PC-3 (cell line): ENCODE measurements around the gene LCP1. TPM values are rescaled to one million over a fixed set of nuclear protein-coding genes. Genes with fewer than 3 reads are reported as not detected.
A peak's percentile ranks its signal among the peaks of the same experiment; 100 is the strongest.

Experiments used
- ATAC-seq: fragments of 200-7000 bp; cut with Tn5 transposase; 2 replicates; pipeline ENCODE4 v1.9.1; 2020; ENCODE audit warnings: mild to moderate bottlenecking, moderate library complexity
- BruUV-seq: library from RNA; stranded (reverse); fragments of 400-500 nt; replicated peaks from 2 replicates; lab custom pipeline; 2021; lab: Mats Ljungman, UMichigan
- CTCF ChIA-PET: fragments of 300-600 bp; sonication (Branson Sonifier 250); formaldehyde crosslinking; loops from one replicate; lab custom pipeline; 2022; ENCODE audit warnings: antibody characterized with exemption; lab: Charles Lee
- POLR2A ChIA-PET: fragments of 300-600 bp; sonication (Branson Sonifier 250); formaldehyde crosslinking; loops from one replicate; lab custom pipeline; 2022; ENCODE audit warnings: antibody characterized with exemption; ENCODE audit not compliant: unreplicated experiment; lab: Charles Lee
- DNase-seq: peaks from one replicate; pipeline ENCODE4 v3.0.0-alpha.2; 2015
- H2AFZ ChIP-seq: fragments of 300-600 bp; sonication (generic); 2 replicates; pipeline ENCODE4 v1.6.0; 2016; ENCODE audit warnings: antibody characterized with exemption, low read length
- H3F3A ChIP-seq: fragments of 300-600 bp; sonication (generic); one replicate; pipeline ENCODE4 v1.6.0; 2017; ENCODE audit warnings: antibody characterized with exemption, low read length, control low read depth, mild to moderate bottlenecking; ENCODE audit not compliant: unreplicated experiment
- H3K27ac ChIP-seq: fragments of 300-600 bp; sonication (generic); 2 replicates; pipeline ENCODE4 v1.5.1; 2016; ENCODE audit warnings: mild to moderate bottlenecking, low read length
- H3K27me3 ChIP-seq: fragments of 300-600 bp; sonication (generic); 2 replicates; pipeline ENCODE4 v1.6.1; 2016; ENCODE audit warnings: low read length, mixed read lengths
- H3K36me3 ChIP-seq: fragments of 300-600 bp; sonication (generic); 2 replicates; pipeline ENCODE4 v1.6.1; 2016; ENCODE audit warnings: low read depth, mixed run types, low read length, mixed read lengths
- H3K4me1 ChIP-seq: fragments of 300-600 bp; sonication (generic); 2 replicates; pipeline ENCODE4 v1.5.1; 2016; ENCODE audit warnings: low read length; ENCODE audit not compliant: insufficient read depth
- H3K4me2 ChIP-seq: fragments of 300-600 bp; sonication (generic); 2 replicates; pipeline ENCODE4 v1.6.0; 2016; ENCODE audit warnings: low read length
- H3K4me3 ChIP-seq: fragments of 300-600 bp; sonication (generic); 2 replicates; pipeline ENCODE4 v1.5.1; 2016; ENCODE audit warnings: mild to moderate bottlenecking, low read length, mixed read lengths
- H3K79me2 ChIP-seq: fragments of 300-600 bp; sonication (generic); 2 replicates; pipeline ENCODE4 v1.6.1; 2017; ENCODE audit warnings: low read length, mixed read lengths
- H3K9ac ChIP-seq: fragments of 300-600 bp; sonication (generic); 2 replicates; pipeline ENCODE4 v1.6.0; 2016; ENCODE audit warnings: mild to moderate bottlenecking, low read length
- H3K9me2 ChIP-seq: fragments of 300-600 bp; sonication (generic); replicated peaks from 2 replicates; pipeline ENCODE4 v1.6.1; 2016; ENCODE audit warnings: mixed run types, low read length, mixed read lengths
- H3K9me3 ChIP-seq: fragments of 300-600 bp; sonication (generic); 2 replicates; pipeline ENCODE4 v1.6.1; 2016; ENCODE audit warnings: low read length, mixed read lengths
- H4K20me1 ChIP-seq: fragments of 300-600 bp; sonication (generic); 2 replicates; pipeline ENCODE4 v1.6.1; 2016; ENCODE audit warnings: low read length, mixed read lengths
- CTCF ChIP-seq: fragments of 300-600 bp; sonication (generic); conservative IDR thresholded peaks from 2 replicates; pipeline ENCODE4 v1.5.1; 2017; ENCODE audit warnings: antibody characterized with exemption, low read depth, mild to moderate bottlenecking, low read length
- EZH2 ChIP-seq: fragments of 300-600 bp; sonication (generic); IDR thresholded peaks from one replicate; pipeline ENCODE4 v1.6.1; 2017; ENCODE audit warnings: antibody characterized with exemption, mild to moderate bottlenecking, low read length; ENCODE audit not compliant: unreplicated experiment
- EZH2phosphoT487 ChIP-seq: fragments of 300-600 bp; sonication (generic); IDR thresholded peaks from 2 replicates; pipeline ENCODE4 v1.6.1; 2018; ENCODE audit warnings: mild to moderate bottlenecking, antibody characterized with exemption, low read length, borderline replicate concordance
- intact Hi-C: fragments of 100-400 bp; cut with micrococcal nuclease; formaldehyde crosslinking; loops from 2 replicates; pipeline ENCODE4 v1.9.0; 2023
- total RNA-seq: library from RNA; depleted of rRNA; stranded (reverse); fragments of >200 nt; gene quantifications from 2 replicates; pipeline ENCODE4 v1.2.3, GENCODE V29; 2014

LCP1 gene
- total RNA-seq, 1 experiment from 2014 or later: 143 TPM

- ChIA-PET CTCF (interaction anchor here (0.6 to 1.6 kb wide), 8 partner anchors 8 to 644 kb away, joined by 3 to 12 read pairs (median 4); no protein-coding TSS in a partner anchor), POLR2A (no interaction called here)
- DNase-seq (no peak), ATAC-seq (no peak)
- H3K27ac ChIP-seq: no peak overlapping the region
- no peaks in the 10 kb centered on the region for H3F3A ChIP-seq
- peaks cover 13% of the 10 kb centered on the region for H3K36me3 ChIP-seq
- no peaks in the 10 kb centered on the region for H3K27me3 ChIP-seq
- no peak overlapping the region for H2AFZ ChIP-seq
- H3K4me2 ChIP-seq: no peak overlapping the region
- H3K9me3 ChIP-seq: no peaks in the 10 kb centered on the region
- no peak overlapping the region for H3K4me3 ChIP-seq
- intact Hi-C loops: loop anchor here (1.0 to 5.0 kb wide), 4 partner anchors 74 to 319 kb away; partner anchors contain the start of gene ZC3H13
- no peak overlapping the region for H3K9ac ChIP-seq
- no peaks in the 10 kb centered on the region for H4K20me1 ChIP-seq
- H3K9me2 ChIP-seq: no peaks in the 10 kb centered on the region
- no peaks in the 10 kb centered on the region for H3K4me1 ChIP-seq
- no peak for TF ChIP-seq EZH2phosphoT487
- TF ChIP-seq EZH2: no peak
- TF ChIP-seq CTCF: no peak
- TSS peak; percentile 50 for BruUV-seq
- H3K79me2 ChIP-seq: no peaks in the 10 kb centered on the region
Observed at GRCh38 chr13:46126056-46126455, 55.9 kb downstream of the LCP1 start.

GRCh38 chr13:46124967-46125933 lies 56.7 kb downstream of the LCP1 start:
- 0 out of 2 replicates have a peak, but pooled peaks have one; percentile 35 for ATAC-seq

More at GRCh38 chr13:46124967-46125933, 56.7 kb downstream of the LCP1 start:
- no peak for DNase-seq
- Histone ChIP-seq H3K9ac (no peak overlapping the region), H3K27ac (no peak overlapping the region), H3K4me2 (no peak overlapping the region), H3K79me2 (no peaks in the 10 kb centered on the region), H2AFZ (no peak overlapping the region), H3K27me3 (no peaks in the 10 kb centered on the region), H4K20me1 (no peaks in the 10 kb centered on the region), H3K4me3 (no peak overlapping the region), H3K36me3 (peaks cover 13% of the 10 kb centered on the region), H3K9me2 (no peaks in the 10 kb centered on the region), H3K4me1 (peaks cover 3% of the 10 kb centered on the region; the same call in 1 of the 2 replicates), H3K9me3 (no peaks in the 10 kb centered on the region), H3F3A (no peaks in the 10 kb centered on the region)
- ChIA-PET CTCF (interaction anchor here (1.6 kb wide), 1 partner anchor 35 kb away, joined by 12 read pairs; no protein-coding TSS in a partner anchor), POLR2A (no interaction called here)
- TF ChIP-seq EZH2phosphoT487 (no peak), CTCF (no peak), EZH2 (no peak)
- no TSS peak for BruUV-seq
- intact Hi-C loops: loop anchor here (5.0 kb wide), 1 partner anchor 73 kb away; the partner anchor contains the start of gene ZC3H13
